Immature natural killer cell (primary cell): Measurements from ENCODE around the gene ANKRD55. TPM values are rescaled to one million over a fixed set of nuclear protein-coding genes. Genes with fewer than 3 reads are reported as not detected.
A peak's percentile ranks its signal among the peaks of the same experiment; 100 is the strongest.
"Not testable (repeated sequence)": the region's sequence is repeated elsewhere in the genome, so short reads cannot be mapped to it uniquely, and the experiment has no call there.

Experiments
- DNase-seq, 3 donors: peaks; one replicate each; pipeline ENCODE4 v3.0.0; 2022; ENCODE audit warnings: mixed read lengths in 1 of 3
- H3K27ac Mint-ChIP-seq, 6 donors: one replicate each; pipeline ENCODE4 v1.8.0; 2020; ENCODE audit warnings: mixed read lengths in 6 of 6, mild to moderate bottlenecking in 5 of 6, inconsistent platforms in 4 of 6, moderate library complexity in 3 of 6
- H3K27me3 Mint-ChIP-seq, 3 donors: one replicate each; pipeline ENCODE4 v1.8.0; 2020 to 2021; ENCODE audit warnings: low read depth in 3 of 3, mild to moderate bottlenecking in 3 of 3, mixed read lengths in 3 of 3, moderate library complexity in 3 of 3, inconsistent platforms in 1 of 3
- H3K36me3 Mint-ChIP-seq, 3 donors: one replicate each; pipeline ENCODE4 v1.8.0; 2020; ENCODE audit warnings: mixed read lengths in 3 of 3, inconsistent platforms in 2 of 3, mild to moderate bottlenecking in 2 of 3
- H3K4me1 Mint-ChIP-seq, 2 donors: one replicate each; pipeline ENCODE4 v1.8.0; 2020; ENCODE audit warnings: inconsistent platforms in 2 of 2, mild to moderate bottlenecking in 2 of 2, mixed read lengths in 2 of 2, moderate library complexity in 1 of 2
- H3K4me3 Mint-ChIP-seq, 5 donors: one replicate each; pipeline ENCODE4 v1.8.0; 2020; ENCODE audit warnings: mild to moderate bottlenecking in 5 of 5, mixed read lengths in 5 of 5, inconsistent platforms in 3 of 5, moderate library complexity in 3 of 5
- H3K9me3 Mint-ChIP-seq, 6 donors: one replicate each; pipeline ENCODE4 v1.8.0; 2020; ENCODE audit warnings: mild to moderate bottlenecking in 6 of 6, mixed read lengths in 6 of 6, inconsistent platforms in 4 of 6, moderate library complexity in 3 of 6
- polyA plus RNA-seq, 3 donors: library from polyadenylated mRNA; unstranded; fragments of 300-500 nt; fragmentation: Illumina TruSeq; gene quantifications; one replicate each; pipeline ENCODE4 v1.2.3, GENCODE V29; 2021

ANKRD55 gene
- polyA plus RNA-seq: under 1 TPM in 1 of 3 donors, not detected in 2; 0.17 TPM

DNA sequence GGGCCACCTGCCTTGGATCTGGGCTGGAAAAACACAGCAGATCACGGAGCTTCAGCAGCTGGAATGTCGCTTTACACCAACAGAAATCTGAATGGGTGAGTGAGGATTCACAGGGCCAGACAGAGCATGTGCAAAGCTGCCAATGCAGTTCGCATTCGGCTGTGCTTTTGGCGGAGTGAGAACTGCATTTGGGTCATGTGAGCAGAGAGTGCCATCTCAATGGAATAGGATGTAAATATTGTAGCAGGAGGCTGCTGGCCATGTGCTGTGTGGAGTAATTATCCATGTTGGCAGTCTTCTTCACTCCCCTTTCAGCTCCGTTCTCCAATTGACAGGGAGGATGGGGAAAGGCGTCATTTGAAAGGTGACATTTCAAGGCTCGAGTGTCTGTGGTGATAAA lies at the start of gene ANKRD55:
Gene ANKRD55 (minus strand): TSS at position 101 of the 400 bp plus-strand sequence. CDS start 417 bp downstream, outside the sequence.
- H3K9me3 Mint-ChIP-seq: no peaks in the 10 kb centered on the region
- H3K4me1 Mint-ChIP-seq: no peaks in the 10 kb centered on the region
- peaks cover 2 to 13% (median 7%) of the 10 kb centered on the region in 3 donors for H3K27me3 Mint-ChIP-seq
- no peak within 1 kb of the TSS for H3K27ac Mint-ChIP-seq
- H3K36me3 Mint-ChIP-seq: peaks cover 0 to 5% (median 0%) of the 10 kb centered on the region in 3 donors
- H3K4me3 Mint-ChIP-seq: no peak within 1 kb of the TSS
- no peak for DNase-seq

DNA sequence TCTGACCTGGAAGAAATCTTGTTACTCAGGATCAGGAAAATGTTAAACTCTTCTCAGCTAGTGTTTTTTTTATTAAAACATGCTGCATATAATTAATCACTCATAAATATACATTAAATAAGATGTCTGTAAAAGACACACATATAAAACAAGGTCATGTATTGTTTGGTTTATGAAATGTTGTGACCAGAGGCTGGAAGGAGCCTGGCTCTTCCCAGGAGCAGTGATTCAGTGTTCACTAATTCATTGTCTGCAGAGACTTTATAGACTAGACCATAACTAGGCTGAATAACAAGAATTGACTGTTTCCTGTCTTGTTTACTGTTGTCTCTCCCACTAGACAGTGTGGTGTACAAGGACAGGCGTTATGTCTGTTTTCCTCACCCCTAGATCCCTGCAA lies 49.1 kb upstream of the ANKRD55 start:
- no peak overlapping the region for H3K4me3 Mint-ChIP-seq
- no peak for DNase-seq
- no peak overlapping the region for H3K27ac Mint-ChIP-seq
- no peaks in the 10 kb centered on the region for H3K4me1 Mint-ChIP-seq
- peaks cover 0 to 4% (median 3%) of the 10 kb centered on the region in 3 donors for H3K27me3 Mint-ChIP-seq
- no peaks in the 10 kb centered on the region for H3K9me3 Mint-ChIP-seq
- no peaks in the 10 kb centered on the region for H3K36me3 Mint-ChIP-seq

DNA sequence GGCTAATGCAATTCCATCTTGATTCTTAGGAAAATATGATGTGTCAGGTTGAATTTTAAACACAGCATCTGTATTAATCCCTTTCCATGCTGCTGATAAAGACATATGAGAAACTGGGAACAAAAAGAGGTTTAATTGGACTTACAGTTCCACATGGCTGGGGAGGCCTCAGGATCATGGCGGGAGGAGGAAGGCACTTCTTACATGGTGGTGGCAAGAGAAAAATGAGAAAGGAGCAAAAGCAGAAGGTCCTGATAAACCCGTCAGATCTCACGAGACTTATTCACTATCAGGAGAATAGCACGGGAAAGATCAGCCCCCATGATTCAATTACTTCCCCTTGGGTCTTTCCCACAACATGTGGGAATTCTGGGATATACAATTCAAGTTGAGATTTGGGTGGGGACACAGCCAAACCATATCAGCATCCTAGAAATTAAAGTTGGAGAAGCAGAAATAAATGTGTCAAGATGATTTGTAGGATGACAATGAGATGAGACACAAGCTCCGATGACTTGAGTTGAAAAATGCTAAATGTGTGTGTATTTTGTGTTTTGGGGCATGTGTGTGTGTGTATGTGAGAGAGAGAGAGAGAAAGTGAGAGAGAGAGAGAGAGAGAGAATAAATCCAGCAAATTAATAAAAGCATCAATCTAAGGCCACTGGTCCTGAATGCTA lies 48.5 kb upstream of the ANKRD55 start:
- H3K4me3 Mint-ChIP-seq: no peak overlapping the region
- H3K4me1 Mint-ChIP-seq: no peaks in the 10 kb centered on the region
- H3K27me3 Mint-ChIP-seq: peaks cover 0 to 1% (median 0%) of the 10 kb centered on the region in 3 donors

DNA sequence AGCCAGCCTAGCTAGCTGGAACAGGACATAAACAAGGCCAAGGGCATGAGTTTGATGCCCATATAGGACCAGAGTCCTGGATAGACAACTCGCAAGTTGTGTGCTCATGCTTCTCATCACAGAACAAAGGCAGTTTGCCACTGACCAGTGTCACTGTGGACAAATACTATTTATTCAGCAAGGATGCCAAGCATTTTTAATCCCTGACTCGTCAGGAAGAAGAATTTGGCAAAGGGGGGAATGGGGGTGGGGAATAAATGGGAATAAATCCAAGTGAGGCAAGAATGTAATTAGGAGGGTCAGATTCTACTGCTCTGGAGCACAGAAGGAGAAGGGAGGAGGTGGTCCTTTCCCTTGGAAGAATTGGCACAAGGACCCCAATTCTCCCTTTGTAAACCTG lies 46.8 kb upstream of the ANKRD55 start:
- no peaks in the 10 kb centered on the region for H3K36me3 Mint-ChIP-seq
- H3K4me1 Mint-ChIP-seq: no peaks in the 10 kb centered on the region
- no peak for DNase-seq
- H3K9me3 Mint-ChIP-seq: no peaks in the 10 kb centered on the region
- no peak overlapping the region for H3K27ac Mint-ChIP-seq
- H3K27me3 Mint-ChIP-seq: peaks cover 0 to 1% (median 0%) of the 10 kb centered on the region in 3 donors
- H3K4me3 Mint-ChIP-seq: no peak overlapping the region

More for the DNA sequence above, 48.5 kb upstream of the ANKRD55 start:
- Mint-ChIP-seq H3K9me3 (no peaks in the 10 kb centered on the region), H3K36me3 (no peaks in the 10 kb centered on the region), H3K27ac (no peak overlapping the region)
- no peak for DNase-seq

DNA sequence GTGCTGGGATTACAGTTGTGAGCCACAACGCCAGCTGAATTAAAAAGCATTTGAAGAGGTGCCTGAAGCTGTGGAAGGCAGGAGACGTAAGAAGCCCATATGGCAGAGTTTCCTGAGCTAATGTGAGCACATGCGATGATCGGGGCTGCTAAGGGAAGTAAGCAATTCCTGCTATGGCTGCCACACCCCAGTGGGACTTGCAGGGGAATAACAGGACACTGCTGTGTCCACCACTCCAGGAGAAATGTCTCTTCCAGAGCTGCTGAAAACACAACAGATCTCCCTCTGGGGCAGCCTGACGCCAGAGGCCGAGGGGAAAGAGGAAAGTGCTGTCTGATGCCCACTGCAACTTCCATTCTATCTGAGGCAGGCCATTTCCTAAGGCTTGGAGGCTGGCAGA lies 46.2 kb upstream of the ANKRD55 start:
- Mint-ChIP-seq H3K9me3 (no peaks in the 10 kb centered on the region), H3K4me1 (no peaks in the 10 kb centered on the region), H3K4me3 (no peak overlapping the region), H3K36me3 (no peaks in the 10 kb centered on the region), H3K27ac (no peak overlapping the region), H3K27me3 (peaks cover 0 to 1% (median 0%) of the 10 kb centered on the region in 3 donors)
- DNase-seq: no peak

DNA sequence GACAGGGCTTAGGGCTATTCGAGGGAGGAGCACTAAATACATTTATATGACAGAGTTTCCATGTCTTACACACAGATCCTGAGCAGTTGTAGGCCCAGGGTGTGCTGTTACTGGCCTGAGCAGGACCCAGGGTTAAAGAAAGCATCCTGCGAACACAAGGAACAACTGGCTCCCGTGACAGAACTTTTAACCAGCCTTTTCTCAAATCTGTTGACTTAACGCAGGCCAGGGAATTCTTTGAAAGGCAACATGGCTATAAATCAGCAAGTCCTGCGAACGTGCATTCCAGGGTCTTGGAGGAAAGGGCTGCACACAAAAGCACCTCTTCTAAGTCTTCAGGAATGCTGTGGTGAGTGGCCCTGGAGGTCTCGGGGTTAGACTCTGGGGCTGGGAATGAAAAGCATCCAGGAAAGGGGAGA lies 45.2 kb upstream of the ANKRD55 start:
- Mint-ChIP-seq H3K9me3 (no peaks in the 10 kb centered on the region), H3K36me3 (no peaks in the 10 kb centered on the region), H3K4me1 (no peaks in the 10 kb centered on the region), H3K27me3 (peaks cover 0 to 1% (median 0%) of the 10 kb centered on the region in 3 donors), H3K27ac (no peak overlapping the region), H3K4me3 (no peak overlapping the region)
- no peak for DNase-seq

DNA sequence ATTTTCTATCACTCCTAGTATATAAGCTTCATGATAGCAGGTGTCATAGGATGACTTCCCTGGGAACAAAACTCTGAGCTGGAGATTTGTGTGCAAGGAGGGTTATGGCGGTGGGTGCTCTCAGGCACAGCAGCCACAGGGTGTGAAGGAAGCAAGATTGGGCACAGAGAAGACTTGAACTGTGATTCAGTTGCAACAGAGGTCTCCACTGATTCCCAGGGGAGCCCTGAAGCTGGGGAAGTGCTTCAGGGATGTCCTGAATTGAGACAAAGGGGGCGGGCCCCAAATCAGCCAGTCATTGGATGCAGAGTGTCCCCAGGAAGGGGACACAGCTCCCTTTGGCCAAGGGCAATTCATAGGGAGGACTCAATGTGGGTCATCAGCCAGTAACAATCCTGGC lies 44.4 kb upstream of the ANKRD55 start:
- H3K27me3 Mint-ChIP-seq: peaks cover 0 to 1% (median 0%) of the 10 kb centered on the region in 3 donors
- H3K4me1 Mint-ChIP-seq: no peaks in the 10 kb centered on the region
- no peak overlapping the region for H3K4me3 Mint-ChIP-seq
- no peaks in the 10 kb centered on the region for H3K9me3 Mint-ChIP-seq
- no peaks in the 10 kb centered on the region for H3K36me3 Mint-ChIP-seq
- no peak for DNase-seq
- no peak overlapping the region for H3K27ac Mint-ChIP-seq

DNA sequence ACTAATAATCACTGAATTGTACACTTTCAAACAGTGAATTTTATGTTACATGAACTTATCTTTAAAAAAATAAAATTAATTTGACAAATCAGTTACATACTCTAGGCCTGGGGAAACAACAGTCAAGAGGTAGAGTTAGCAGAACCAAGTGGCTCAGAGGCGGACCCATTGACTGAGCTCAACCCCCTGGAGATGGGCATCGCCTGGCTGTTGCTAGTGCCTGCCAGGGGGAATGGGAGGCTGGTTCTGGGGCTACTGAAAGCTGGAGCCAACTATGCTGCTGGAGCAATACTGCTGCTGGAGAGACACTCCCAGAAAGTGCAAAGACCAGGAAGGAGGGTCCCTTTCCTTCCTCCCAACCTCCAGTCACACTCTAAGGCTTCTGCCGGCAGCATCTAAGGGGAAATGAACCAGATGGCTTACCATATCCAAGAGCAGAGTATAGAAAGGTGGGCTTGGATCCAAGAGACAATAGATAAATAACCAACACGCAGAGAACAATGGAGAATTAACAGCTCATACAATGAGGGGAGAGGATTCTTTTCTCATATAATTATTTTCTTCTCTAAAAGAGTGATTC lies 40.3 kb upstream of the ANKRD55 start:
- no peak overlapping the region for H3K4me3 Mint-ChIP-seq
- H3K36me3 Mint-ChIP-seq: no peaks in the 10 kb centered on the region
- no peaks in the 10 kb centered on the region for H3K4me1 Mint-ChIP-seq
- H3K27ac Mint-ChIP-seq: no peak overlapping the region
- no peak for DNase-seq
- H3K27me3 Mint-ChIP-seq: peaks cover 0 to 4% (median 1%) of the 10 kb centered on the region in 3 donors
- no peaks in the 10 kb centered on the region for H3K9me3 Mint-ChIP-seq

DNA sequence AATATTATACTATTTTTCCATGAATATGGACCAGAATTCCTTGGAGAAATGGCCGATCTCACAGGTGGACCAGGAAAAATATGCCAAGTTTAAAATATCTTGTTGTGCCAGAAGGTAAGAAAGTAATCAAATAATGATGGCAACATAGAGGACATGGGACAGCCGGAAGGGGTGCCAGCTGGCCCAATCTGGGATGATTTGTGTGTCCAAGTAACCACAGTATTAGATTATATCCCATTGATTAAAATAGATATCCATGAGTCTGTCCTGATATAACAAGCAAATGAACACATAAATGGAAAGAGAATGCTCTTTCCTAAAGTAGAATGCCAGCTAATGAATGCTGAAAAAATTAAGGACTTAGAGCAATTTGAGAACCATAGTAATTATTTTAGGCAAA lies 39.6 kb upstream of the ANKRD55 start:
- Mint-ChIP-seq H3K36me3 (no peaks in the 10 kb centered on the region), H3K27me3 (peaks cover 0 to 4% (median 1%) of the 10 kb centered on the region in 3 donors), H3K4me1 (no peaks in the 10 kb centered on the region), H3K4me3 (no peak overlapping the region), H3K9me3 (no peaks in the 10 kb centered on the region), H3K27ac (no peak overlapping the region)
- no peak for DNase-seq

DNA sequence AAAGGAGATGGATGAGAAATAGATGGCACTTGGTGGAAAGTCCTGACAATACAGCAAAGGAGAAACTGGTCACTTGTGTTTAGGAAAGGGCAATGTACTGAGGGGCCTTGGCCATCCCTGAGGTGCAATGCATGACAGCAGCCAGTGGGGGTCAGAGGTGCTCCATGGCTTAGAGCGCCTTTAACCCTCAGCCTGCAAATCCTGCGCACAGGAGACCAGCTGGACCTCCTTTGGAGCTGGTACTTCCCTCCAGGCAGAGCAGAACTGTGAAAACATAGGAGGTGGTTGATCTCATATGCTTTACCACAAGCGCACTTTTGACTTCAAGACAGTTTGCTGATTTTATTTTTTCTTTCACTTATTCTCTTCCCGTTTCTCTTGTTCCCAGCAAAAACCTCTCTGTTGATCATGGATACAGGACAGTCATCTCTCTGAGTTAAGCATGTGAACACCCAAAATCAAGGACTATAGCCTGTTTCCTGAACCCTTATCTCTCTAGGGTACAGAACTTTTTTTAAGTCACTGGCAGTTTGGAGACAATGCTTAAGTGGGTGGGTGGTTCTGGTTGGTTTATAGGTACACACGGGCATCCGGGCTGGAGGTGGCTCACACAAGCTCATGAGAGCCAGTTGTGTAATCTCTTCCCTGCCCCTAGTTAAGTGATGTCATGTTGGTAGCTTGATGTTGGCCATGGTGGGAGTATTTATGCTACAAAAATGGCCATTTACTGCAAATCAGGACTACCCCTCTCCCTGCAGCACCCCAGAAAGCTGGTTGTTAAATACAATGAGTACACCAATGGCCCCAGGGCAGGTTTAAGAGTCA lies 37.6 kb upstream of the ANKRD55 start:
- Mint-ChIP-seq H3K4me3 (no peak overlapping the region), H3K27ac (no peak overlapping the region), H3K27me3 (peaks cover 0 to 6% (median 2%) of the 10 kb centered on the region in 3 donors), H3K36me3 (no peaks in the 10 kb centered on the region), H3K9me3 (no peaks in the 10 kb centered on the region), H3K4me1 (no peaks in the 10 kb centered on the region)
- peak; percentile 35 to 53 (median 47) for DNase-seq

DNA sequence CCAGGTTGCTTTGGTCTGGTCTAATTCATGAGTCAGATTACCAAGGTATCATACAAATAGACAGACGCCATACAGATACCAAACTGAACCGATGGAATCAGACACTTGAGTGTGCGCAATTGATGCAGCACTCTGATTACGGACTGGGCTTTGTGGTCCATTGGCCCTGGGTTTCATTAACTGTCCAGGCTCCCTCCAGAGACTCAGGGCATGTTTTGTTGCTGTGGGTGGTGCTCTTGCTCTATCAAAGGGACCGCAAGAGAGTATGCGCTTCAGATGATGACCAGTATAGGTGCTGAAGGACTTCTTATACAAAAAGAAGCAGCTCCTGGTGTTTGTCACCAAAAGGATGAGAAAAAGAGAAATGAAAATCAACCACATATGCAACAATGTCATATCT lies 36.9 kb upstream of the ANKRD55 start:
- Mint-ChIP-seq H3K4me1 (no peaks in the 10 kb centered on the region), H3K9me3 (no peaks in the 10 kb centered on the region), H3K27ac (no peak overlapping the region), H3K4me3 (no peak overlapping the region), H3K27me3 (peaks cover 0 to 7% (median 2%) of the 10 kb centered on the region in 3 donors), H3K36me3 (no peaks in the 10 kb centered on the region)
- no peak for DNase-seq

DNA sequence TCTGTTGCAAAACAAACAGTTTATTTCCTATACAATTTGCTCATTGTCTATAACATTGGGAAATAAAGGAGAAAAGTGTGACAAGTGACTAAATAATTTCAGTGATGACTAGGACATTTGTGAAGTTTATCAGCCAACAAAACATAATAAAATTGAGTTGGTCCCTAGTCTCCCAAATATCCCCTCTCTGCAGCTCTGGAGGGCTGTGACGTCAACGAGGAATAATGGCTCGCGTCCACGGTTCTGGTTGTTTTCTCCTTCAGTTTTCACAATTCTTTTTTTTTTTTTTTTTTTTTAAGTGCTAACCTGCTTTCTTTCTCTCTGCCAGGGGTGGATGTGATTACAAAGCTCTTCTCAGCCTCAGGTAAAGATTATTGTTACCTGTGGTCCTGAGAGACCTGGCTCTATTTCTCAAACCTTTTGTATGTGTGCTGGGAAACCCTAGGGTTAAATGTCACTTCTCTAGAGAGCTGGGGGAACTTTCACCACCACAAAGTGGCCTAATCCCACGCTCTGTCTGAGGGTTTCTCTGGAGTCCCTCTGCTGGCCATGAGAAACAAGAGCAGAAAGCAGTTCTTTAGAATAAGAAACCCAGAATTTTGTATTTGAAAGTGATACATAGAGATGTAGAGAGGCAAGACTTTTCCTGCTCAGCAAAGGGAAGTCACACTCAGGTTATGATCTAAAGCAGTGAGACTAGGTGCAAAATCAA lies 36.2 kb upstream of the ANKRD55 start:
- H3K9me3 Mint-ChIP-seq: no peaks in the 10 kb centered on the region
- no peak for DNase-seq
- peaks cover 0 to 7% (median 2%) of the 10 kb centered on the region in 3 donors for H3K27me3 Mint-ChIP-seq
- H3K36me3 Mint-ChIP-seq: no peaks in the 10 kb centered on the region
- H3K4me1 Mint-ChIP-seq: no peaks in the 10 kb centered on the region
- H3K27ac Mint-ChIP-seq: no peak overlapping the region
- H3K4me3 Mint-ChIP-seq: no peak overlapping the region

DNA sequence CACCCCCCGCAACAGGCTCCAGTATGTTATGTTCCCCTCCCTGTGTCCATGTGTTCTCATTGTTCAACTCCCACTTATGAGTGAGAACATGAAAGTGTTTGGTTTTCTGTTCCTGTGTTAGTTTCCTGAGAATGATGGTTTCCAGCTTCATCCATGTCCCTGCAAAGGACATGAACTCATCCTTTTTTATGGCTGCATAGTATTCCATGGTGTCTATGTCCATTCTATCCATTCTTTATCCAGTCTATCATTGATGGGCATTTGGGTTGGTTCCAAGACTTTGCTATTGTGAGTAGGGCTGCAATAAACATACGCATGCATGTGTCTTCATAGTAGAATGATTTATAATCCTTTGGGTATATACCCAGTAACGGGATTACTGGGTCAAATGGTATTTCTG lies 35.6 kb upstream of the ANKRD55 start:
- not testable (repeated sequence) for H3K4me3 Mint-ChIP-seq, H3K9me3 Mint-ChIP-seq, H3K4me1 Mint-ChIP-seq, H3K36me3 Mint-ChIP-seq, H3K27ac Mint-ChIP-seq, DNase-seq, H3K27me3 Mint-ChIP-seq

DNA sequence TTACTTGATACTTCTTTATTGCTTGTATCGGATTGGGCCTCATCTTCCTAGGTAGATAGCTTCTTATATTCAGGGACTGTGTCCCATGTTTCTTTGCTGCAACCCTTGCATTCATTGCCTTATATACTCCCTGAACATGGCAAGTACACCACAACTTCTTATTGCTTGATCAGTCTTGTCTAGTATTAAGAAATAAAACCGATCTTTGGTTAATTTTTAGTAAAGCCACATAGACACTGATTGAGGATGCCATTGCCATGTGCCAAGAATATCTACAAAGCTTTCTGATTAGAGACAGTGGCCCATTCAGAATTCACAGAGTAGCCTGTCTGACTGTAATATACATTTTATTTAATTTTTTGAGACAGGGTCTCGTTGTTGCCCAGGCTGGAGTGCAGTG lies 34.7 kb upstream of the ANKRD55 start:
- Mint-ChIP-seq H3K27me3 (peaks cover under 1 to 7% (median 2%) of the 10 kb centered on the region in 3 donors), H3K4me1 (no peaks in the 10 kb centered on the region), H3K27ac (no peak overlapping the region), H3K4me3 (no peak overlapping the region), H3K9me3 (no peaks in the 10 kb centered on the region), H3K36me3 (no peaks in the 10 kb centered on the region)
- no peak for DNase-seq
